NCI-H128 (cell line): Measurements from ENCODE around the gene MTCL1.

Experiments used
- DNase-seq: peaks from one replicate; lab custom pipeline; 2025; ENCODE audit not compliant: unreplicated experiment; lab: John Stamatoyannopoulos, UW

The MTCL1 gene

DNA sequence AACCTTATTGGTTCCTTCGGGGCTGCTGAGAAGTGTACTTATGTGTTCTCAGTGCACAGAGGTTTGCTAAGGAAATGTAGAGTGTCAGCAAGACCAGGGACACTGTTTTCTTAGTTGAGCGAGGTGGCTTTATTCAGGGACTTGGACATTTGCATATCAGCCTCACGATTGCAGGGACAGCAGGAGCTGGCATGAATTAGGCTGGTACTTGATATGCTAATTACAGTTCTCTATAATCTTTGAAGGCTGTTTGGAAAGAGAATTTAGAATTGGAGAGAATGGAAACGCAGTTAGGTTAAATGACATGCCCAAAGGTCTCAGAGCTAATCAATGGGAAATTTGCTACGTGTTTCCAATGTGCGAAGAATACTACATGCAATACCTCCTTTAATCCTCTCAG is 18.7 kb upstream of the MTCL1 start:
- no peak for DNase-seq

DNA sequence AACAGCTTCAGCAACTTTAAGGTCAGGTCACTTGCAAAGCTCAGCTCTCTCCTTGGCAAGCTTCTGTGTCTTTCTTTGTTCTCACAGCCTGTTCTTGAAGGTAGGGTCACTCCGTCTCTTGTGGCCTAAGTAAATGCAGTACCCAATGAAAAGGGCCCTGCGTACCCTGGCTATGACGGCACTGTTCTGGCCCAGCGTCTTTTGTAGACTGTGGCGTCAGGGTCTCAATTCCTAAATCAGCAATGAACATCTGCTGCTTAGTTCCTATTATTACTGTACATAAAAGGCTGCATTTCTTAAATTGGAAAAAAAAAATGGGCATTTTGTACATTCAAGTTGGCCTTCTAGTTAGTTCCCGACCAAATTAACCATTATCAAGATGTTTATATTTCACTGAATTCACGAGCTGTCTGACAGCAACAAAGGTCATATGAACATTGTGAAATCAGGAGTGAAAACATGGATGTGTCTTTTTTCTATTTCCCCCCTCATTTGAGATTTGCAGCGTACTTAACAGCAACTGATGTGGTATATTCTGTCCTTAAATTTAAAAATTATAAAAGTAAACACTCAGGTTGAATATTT is 17.0 kb upstream of the MTCL1 start:
- no peak for DNase-seq

DNA sequence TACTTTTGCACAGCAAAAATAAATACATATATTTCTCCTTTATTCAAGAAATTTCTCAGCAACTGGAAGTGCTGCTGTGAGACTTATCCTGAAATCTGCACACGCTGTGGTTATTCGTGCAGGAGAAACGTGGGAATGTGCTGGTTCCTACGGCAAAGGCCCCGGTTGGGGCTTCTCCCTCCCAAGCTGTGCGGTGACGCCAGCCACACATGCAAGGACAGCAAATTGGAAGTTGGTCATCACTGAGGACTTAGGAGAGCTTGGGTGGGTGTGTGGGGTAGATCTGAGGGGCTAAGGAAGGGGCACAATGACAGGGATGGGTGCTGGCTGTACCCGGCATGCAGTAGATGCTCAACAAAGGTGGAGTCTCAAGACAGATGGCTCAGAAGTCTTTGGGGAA is 16.5 kb upstream of the MTCL1 start:
- DNase-seq = no peak

DNA sequence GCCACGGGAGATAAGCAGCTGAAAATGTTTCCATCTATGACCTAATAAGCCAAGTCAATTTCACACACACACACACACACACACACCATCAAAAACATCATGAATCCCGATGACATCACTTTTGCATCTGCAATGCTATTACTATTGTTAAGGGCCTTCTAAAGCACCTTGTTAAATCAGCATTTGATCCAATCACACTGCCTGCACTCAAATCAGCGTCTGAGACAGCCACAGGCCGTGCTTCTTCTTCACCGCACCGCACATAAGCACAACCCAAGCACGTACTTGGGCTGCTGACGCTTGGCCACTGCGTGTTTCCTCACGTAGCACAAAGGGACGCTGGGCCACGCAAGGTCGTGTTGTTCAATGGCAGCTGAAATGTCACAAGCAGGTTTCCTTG is 15.8 kb upstream of the MTCL1 start:
- DNase-seq = no peak

DNA sequence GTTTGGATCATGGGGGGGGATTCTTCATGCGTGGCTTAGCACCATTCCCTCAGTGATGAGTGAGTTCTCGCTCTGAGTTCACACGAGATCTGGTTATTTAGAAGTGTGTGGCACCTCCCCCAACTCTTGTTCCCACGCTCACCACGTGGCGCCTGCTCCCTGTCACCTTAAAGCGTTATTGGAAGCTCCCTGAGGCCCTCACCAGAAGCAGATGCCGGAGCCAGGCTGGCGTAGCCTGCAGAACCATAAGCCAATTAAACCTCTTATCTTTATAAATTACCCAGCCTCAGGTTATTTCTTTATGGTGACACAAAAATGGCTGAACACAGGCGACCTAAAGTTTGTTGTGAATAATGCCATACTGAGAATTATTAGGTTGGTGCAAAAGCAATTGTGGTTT is 10.5 kb upstream of the MTCL1 start:
- no peak for DNase-seq

DNA sequence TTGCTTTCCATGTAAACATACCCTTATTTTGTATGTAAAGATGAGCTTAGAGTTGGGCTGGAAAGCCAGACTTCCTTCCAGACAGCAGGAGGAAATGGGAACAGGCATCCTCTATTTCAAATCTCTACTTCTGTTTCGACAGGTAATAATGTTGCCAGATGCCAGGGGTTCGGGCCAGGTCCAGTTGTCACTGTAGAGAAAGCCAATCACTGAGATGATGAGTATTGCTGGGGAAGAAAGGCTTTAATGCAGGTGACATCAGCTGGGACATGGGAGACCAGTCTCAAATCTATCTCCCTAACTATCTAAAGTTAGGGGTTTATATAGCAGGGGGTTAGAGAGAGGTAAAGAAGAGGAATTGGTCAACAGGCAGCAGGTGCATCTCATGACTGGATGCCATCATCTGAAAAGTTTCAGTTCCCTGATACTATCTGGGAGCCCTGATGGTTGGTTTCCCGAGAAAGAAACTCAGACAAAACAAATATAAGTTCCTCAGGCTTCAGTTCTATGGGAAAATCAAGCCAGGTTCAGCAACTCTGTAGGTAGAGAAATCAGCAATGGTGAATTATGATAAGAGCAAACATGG is 9.3 kb upstream of the MTCL1 start:
- no peak for DNase-seq

DNA sequence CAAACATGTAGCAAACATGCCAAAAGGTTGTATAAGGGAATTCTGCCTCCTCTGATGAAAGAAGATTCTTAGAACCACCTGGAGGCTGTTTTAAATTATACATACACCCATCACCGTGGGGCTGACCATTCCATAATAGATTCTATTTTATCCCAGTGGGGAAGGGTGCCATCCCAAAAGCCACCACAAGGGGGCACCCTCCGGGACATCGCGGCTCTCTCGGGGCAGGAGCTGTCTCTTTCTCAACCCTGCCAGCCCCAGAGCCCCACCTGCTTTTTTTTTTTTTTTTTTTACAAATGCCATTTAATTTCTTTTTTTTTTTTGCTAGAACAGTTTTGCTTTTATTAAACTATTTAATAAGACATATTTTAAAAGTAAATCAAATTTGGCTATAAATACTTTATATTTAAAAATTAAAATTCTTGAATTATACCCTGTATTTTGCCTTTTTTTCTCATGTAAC is 8.6 kb upstream of the MTCL1 start:
- peak; percentile 15 for DNase-seq

DNA sequence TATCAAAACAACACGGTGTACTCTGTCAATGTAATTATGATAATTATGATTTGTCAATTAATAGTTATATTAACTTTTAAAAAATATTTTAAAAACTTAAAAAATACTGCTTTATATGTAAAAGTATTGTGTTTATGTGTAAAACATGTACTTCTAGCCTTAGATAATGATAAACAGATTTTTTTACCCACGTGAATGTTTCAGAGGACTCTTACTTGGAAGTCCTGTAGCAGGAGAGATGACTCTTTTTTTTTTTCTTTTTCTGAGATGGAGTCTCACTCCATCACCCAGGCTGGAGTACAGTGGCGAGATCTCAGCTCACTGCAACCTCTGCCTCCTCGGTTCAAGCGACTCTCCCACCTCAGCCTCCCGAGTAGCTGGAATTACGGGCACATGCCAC is 6.2 kb upstream of the MTCL1 start:
- no peak for DNase-seq

DNA sequence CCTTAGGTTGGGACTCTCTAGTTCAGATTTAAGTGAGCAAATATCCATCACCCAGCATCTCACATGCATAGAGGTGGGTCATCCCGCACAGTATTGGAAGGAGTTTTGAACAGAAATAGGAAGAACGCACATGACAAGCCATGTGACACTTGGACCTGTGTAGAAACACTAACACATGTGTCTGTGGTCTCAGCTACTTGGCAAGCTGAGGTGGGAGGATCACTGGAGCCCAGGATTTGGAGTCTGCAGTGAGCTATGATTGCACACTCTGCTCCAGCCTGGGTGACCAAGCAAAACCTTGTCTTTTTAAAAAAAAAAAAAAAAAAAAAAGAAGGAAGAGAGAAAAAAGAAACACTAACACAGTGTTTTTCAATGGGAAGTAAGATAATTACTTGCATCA is 5.4 kb upstream of the MTCL1 start:
- DNase-seq = no peak

DNA sequence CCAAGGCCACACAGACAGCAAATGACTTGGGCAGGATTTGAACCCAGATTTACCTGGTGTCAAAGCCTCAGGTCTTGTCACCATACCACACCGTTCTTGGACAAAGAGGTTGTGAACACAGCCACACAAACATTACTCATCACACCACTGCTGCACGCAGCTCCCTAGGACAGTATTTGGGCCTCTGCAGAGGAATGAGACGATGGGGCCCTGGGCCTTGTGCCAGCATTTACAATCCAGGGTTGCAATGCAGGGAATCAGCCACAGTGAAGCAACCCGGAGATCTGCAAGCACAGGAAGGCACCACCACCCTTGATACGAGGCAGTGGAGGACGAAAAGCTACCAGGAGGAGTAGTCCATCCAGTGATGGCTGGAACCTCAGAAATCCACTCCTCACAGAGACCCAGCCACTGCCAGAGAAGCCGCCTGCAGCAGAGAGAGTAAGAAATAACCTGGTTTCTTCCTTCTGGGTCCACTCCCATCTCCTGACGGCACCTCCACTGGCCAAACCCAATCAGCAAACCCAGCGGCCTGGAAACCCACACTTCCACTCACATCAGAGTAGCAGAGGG is 3.7 kb upstream of the MTCL1 start:
- no peak for DNase-seq

DNA sequence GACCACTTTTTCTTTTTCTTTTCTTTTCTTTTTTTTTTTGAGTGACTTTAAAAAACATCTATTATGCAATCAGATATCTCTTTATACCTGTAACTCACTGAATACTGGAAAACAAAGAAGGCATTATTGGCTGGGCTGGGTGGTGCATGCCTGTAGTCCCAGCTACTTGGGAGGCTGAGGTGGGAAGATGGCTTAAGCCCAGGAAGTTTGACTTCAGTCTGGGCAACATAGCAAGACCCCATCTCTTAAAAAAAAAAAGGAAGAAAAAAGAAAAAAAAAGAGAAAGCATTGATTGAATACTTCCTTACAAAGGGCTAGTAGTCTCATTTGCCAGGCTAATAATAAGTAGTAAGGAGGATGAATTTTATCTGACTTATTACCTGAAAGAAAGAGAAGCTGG is 2.7 kb upstream of the MTCL1 start:
- no peak for DNase-seq

DNA sequence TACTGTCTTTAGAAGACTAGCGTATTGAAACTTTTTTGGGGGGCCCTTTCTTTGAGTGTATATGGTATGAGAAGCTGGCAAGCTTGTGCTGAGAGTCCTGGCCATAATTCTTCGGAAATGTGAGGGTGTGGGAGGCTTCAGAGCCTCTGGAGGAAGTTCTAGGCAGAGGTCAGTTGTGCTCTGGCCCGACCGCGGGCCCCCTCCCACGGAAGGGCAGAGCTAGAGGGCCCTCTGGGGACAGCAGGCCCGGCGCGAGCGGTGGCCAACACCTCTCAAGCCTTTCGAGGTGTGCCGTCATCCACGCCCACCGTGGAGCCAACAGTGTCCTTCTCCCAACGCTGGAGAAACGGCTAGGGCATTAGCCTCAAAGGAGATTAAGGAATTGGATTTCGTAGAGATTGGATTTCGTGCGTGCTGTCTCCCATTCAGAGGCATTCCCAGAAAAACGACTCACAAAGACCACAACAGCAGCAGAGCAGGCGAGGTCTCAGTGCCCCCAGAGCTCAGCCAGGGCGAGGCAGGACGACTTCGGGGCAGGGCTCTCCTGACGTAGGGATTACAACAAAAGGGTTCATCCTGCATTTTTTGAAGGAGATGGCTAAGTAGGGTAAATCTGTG is 2.2 kb upstream of the MTCL1 start:
- no peak for DNase-seq

DNA sequence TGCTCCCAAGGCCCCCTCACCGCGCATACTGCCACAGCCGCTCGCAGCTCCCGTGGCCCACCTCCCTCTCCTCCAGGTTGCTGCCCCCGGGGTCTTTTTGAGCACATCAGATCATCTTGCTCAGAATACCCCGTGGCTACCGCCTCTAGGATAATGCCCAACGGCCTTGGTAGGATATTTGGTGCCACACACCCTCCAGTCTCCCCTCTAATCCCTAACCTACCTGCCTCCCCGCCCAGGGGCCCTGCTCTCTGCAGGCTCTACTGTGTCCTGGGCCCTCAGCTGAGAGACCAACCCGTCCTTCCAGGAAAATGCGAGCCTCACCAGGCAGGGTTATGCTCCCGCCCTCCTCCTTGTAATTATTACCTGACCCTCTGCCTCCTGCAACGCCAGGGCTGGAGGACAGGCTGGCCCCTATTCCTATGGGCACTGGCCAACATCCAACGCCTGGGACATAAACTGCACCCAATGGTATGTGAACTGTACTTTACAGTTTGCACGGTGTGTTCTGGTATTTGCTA is 1.5 kb upstream of the MTCL1 start:
- DNase-seq = no peak

DNA sequence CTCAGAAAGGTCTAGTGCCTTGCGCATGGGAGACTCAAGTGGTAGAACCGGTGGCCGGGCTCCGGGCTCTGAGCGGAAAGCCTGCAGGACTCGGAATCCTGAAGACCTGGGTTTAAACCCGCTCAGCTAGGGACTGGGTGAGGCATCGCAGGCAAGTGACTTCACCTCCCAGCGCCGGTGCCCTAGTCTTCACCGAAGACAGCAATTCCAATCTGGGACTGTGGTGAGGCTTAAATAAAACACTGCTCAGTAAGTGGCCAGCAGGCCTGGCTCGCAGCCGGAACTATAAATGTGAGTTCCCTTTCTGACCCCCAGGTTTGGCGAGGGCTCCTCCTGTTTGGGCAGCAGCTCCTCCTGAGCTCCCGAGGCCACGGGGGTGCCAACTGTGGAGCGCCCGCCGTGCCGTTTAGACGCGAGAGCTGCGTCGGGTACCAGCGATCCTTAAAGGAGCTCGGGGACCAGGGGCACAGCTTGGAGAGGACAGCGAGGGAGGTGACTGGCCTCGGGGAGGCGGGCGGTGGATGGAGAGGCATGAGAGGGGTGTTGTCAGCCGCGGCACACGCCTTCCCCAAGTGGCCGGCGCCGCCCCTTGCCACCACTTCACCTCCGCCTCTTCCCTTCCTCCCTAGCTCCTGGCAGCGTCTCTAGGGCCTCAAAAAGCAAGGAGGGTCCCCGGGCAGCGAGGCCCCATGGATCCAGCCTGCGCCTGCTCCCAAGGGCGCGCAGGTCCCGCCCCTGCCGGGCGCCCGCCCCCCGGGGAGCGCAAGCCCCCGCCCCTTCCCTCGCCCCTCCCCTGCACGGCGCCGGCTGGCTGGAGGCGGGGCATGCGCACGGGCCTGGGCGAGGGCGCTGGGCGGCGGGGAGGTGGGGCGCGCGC is 757 bp upstream of the MTCL1 start:
- peak; percentile 79 for DNase-seq

DNA sequence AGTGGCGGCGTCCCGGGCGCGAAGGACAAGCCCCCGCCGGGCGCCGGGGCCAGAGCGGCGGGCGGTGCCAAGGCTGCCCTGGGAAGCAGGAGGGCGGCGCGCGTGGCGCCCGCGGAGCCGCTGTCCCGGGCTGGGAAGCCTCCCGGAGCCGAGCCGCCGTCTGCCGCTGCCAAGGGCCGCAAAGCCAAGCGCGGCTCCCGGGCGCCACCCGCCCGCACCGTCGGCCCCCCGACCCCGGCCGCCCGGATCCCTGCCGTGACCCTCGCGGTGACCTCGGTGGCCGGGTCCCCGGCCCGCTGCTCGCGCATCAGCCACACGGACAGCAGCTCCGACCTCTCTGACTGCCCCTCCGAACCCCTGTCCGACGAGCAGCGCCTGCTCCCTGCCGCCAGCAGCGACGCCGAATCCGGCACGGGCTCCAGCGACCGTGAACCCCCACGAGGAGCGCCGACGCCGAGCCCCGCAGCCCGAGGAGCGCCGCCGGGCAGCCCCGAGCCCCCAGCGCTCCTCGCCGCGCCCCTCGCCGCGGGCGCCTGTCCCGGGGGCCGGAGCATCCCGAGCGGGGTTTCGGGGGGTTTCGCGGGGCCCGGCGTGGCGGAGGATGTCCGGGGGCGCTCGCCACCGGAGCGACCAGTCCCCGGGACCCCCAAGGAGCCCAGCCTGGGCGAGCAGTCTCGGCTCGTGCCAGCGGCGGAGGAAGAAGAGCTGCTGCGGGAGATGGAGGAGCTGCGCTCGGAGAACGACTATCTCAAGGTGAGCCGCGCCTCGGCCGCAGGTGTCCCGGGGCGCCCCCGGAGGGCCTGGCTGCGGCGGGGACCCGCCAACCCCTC is 820 bp downstream of the MTCL1 start:
- no peak for DNase-seq

DNA sequence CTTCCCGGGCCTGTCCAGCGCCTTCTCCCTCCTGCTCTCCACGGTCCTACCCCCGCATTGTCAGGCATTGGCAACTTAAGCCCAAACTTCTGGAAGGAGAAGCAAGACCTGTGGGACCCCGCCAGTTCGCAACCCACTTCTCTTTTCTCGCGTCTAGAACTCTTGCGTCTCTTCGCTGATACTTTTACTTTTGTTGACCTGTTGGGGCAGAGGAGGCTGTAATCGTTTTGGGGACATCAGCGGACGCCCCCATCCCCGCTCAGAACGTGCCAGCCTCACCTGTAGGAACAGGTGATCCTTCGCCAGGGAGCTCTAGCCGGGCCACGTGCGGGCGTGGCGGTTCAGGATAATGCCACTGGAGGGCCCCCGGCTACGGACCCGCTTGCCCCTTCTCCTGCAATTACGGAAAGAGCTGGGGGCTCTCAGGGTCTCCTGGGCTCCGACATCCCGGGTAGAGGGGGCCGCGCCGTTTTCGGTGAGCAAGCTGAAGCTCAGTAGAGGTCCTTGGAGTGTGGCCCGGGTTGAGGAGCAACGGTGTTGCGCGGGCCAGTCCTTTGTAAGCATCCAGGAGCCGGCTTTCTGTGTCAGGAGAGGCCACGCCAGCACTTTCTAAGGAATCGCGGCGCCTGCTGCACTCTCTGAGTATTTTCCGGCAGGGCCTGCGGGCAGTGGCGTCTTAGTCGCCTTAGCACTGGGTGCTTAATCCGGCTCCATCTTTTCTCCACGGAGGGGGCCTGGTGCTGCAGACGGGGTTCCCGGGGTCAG is 1.6 kb downstream of the MTCL1 start:
- DNase-seq = peak; percentile 53

DNA sequence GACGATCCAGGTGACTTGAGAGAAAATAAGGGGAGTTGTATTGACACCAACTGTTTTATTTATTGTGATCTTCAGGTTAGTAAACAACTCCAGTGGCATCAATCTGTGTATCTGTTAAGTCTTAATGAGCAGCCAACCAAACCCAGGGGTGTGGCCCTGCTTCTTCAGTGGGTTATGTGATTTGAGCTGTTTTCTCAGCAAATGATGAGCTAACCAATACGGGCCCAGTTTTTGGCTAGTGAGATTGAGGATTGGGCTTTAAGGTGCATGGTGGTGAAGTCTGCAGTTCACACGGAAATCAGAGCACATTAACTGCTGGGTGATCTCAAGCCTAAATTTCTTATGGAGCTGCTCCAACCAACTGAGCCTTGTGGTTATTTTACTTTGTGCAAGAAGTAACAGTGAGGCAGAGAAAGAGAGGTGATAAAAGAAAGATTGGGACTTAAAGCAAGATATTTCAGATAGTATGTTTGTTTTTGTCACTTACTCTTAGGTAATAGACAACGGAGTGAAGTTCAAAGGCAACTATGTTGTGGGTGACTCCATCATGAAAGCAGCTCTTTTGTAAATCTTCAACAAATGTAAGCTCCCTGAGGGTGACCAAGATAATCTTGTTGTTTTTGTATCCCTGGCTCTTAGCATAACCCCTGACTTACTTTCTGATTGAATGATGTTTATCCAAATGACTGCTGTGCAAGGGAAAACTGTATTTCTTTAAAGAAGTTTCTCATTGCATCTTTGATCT is 2.4 kb downstream of the MTCL1 start:
- DNase-seq = no peak

DNA sequence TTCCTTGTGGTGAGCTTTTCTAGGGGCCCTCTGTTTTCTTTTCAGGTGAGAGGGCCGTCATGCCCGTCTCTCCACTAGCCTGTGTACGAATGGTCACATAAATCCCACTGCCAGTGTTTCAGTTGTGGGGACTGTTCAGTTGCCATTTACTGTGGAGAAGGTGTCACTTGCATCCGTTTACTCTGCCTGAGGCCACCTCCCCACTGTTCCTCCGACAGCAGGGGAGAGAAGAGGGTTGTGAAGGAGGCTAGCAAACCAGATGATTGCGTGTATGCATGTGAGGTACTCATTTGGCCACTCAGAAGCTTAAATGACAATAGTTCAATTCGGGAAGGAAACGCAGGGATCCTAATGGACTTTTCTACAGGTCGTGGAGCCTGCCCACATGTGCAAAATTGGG is 3.3 kb downstream of the MTCL1 start:
- DNase-seq = no peak
